ENCODE measurements around the gene MSRB3.

The MSRB3 gene

DNA sequence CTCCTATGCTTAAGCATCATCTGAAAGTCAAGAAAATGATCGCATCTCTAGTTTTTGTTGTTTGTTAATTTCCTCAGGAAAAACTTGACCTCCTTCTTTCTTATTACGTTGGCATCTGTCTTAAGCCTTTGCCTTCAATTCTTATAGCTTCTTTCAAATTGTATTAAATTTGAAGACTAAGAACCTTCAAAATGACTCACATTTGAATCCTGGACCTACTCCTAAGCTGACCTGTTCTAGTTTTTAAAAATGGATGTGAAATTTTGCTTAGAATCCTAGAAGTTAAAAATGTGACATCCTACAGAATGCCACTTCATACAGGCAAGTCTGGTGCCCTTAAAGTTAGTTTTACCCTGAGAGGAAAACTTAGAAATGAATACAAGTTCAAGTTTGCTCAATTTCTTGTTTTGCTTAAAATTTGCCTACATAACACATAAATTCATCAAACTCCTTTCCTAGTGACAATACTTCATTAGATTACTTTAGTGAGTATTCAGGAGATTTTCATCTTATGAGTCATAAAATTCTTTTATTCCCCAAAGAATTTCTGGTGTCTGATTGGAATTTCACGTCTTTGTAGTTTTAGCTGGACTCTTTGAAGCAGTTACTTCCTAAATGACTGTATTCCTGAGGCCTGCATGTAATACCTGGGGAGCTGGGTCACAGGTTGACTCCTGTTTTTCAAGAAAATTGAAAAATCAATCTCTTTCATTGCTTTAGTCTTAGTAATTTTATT, 152.3 kb downstream of the MSRB3 start:
- DNase-seq (ENCODE audit: extremely low read depth, insufficient read length): no peak
- Histone ChIP-seq H3K27me3 (replicated peaks; ENCODE audit: control insufficient read depth, insufficient read depth, low read length) (no peaks in the 10 kb centered on the region), H3K36me3 (ENCODE audit: control insufficient read depth, insufficient read depth, low read length) (no peaks in the 10 kb centered on the region), H3K4me3 (replicated peaks; ENCODE audit: low read depth, low read length) (no peak overlapping the region)
- TF ChIP-seq, protein P1, sequence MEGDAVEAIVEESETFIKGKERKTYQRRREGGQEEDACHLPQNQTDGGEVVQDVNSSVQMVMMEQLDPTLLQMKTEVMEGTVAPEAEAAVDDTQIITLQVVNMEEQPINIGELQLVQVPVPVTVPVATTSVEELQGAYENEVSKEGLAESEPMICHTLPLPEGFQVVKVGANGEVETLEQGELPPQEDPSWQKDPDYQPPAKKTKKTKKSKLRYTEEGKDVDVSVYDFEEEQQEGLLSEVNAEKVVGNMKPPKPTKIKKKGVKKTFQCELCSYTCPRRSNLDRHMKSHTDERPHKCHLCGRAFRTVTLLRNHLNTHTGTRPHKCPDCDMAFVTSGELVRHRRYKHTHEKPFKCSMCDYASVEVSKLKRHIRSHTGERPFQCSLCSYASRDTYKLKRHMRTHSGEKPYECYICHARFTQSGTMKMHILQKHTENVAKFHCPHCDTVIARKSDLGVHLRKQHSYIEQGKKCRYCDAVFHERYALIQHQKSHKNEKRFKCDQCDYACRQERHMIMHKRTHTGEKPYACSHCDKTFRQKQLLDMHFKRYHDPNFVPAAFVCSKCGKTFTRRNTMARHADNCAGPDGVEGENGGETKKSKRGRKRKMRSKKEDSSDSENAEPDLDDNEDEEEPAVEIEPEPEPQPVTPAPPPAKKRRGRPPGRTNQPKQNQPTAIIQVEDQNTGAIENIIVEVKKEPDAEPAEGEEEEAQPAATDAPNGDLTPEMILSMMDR (IDR thresholded peaks at IDR 0.05; ENCODE audit: insufficient read depth, low read length, poor library complexity, severe bottlenecking): no peak

DNA sequence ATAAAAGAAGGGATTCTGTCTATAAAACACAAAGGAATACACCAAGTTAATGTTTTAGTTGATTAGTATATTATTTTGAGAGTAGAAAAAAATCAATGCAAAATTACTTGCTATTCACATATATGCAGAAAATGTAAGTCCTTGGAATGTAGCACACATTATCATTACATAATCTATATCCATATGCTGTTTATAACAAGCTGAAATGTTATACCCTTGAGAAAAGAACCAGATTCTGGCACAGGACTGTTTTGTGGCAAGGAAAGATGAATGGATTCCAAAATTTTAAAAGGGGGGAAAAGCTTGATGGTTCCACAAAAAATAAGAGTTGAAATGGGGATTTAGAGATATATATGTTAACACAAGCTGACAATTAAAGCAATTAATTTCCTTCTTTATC, 153.6 kb downstream of the MSRB3 start:
- no peaks in the 10 kb centered on the region for H3K36me3 ChIP-seq (ENCODE audit: control insufficient read depth, insufficient read depth, low read length)
- no peaks in the 10 kb centered on the region for H3K27me3 ChIP-seq (replicated peaks; ENCODE audit: control insufficient read depth, insufficient read depth, low read length)
- DNase-seq (ENCODE audit: extremely low read depth, insufficient read length): no peak

DNA sequence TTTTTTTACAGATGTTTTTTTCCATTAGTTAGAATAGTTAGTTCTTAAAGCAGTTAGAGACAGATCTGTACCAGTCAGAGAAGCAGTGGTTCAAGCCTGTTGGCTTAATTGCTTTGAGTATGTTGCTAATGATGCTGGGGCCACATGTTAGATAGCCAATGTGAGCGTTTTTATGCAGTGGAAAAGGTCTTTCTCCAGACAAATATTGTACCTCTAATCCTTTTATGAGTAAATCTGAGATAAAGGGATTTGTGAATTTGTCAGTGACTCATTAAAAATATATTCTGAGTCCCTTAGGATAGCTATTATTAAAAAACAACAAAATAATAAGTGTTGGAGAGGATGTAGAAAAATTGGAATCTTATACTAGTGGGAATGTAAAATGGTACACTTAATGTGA, 154.2 kb downstream of the MSRB3 start:
- Histone ChIP-seq H3K36me3 (ENCODE audit: control insufficient read depth, insufficient read depth, low read length) (no peaks in the 10 kb centered on the region), H3K27me3 (replicated peaks; ENCODE audit: control insufficient read depth, insufficient read depth, low read length) (no peaks in the 10 kb centered on the region), H3K4me3 (replicated peaks; ENCODE audit: low read depth, low read length) (no peak overlapping the region)
- TF ChIP-seq, protein P1 (IDR thresholded peaks at IDR 0.05; ENCODE audit: insufficient read depth, low read length, poor library complexity, severe bottlenecking): no peak
- DNase-seq (ENCODE audit: extremely low read depth, insufficient read length): no peak

More for the DNA sequence above, 153.6 kb downstream of the MSRB3 start:
- TF ChIP-seq, protein P1 (IDR thresholded peaks at IDR 0.05; ENCODE audit: insufficient read depth, low read length, poor library complexity, severe bottlenecking): no peak
- H3K4me3 ChIP-seq (replicated peaks; ENCODE audit: low read depth, low read length): no peak overlapping the region

DNA sequence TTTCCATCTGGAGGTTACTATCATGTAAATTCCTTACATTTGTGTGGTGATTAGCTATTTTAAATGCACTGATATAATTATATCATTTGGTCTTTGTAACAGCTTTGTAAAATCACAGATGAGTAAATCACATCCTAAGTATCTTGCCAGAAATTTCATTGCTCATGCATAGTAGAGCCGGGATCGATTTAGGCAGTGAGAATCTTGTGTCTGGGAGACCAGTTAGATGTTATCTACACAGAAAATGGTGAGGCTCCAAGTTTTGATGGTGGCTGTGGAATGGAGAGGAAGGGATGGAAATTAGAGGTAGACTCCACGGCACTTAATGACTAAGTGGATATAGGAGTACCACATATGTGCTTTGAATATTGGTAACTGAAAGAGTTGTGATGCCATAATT, 156.3 kb downstream of the MSRB3 start:
- no peaks in the 10 kb centered on the region for H3K27me3 ChIP-seq (replicated peaks; ENCODE audit: control insufficient read depth, insufficient read depth, low read length)
- H3K36me3 ChIP-seq (ENCODE audit: control insufficient read depth, insufficient read depth, low read length): no peaks in the 10 kb centered on the region
- no peak overlapping the region for H3K4me3 ChIP-seq (replicated peaks; ENCODE audit: low read depth, low read length)
- no peak for DNase-seq (ENCODE audit: extremely low read depth, insufficient read length)
- TF ChIP-seq, protein P1 (IDR thresholded peaks at IDR 0.05; ENCODE audit: insufficient read depth, low read length, poor library complexity, severe bottlenecking): no peak

DNA sequence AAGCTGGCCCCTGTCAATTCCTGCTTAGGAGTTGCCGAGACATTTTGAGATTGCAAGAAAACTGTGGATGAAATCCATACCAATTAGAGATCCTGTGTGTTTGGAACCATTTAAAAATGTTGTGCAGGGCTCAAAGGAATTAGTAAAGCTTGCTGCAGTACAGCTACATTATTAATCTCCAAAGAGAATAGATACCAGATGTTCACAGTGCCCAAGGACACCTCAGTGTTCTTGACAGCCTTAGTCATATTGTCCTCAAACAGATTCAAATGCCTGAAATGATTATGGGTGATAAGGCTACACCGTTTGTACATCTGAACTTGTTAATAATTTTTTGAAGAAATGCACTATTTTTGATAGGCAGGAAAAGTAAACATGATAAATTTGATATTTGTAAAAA, 164.6 kb downstream of the MSRB3 start:
- TF ChIP-seq, protein P1 (IDR thresholded peaks at IDR 0.05; ENCODE audit: insufficient read depth, low read length, poor library complexity, severe bottlenecking): no peak
- DNase-seq (ENCODE audit: extremely low read depth, insufficient read length): no peak
- H3K36me3 ChIP-seq (ENCODE audit: control insufficient read depth, insufficient read depth, low read length): no peaks in the 10 kb centered on the region
- H3K4me3 ChIP-seq (replicated peaks; ENCODE audit: low read depth, low read length): no peak overlapping the region
- H3K27me3 ChIP-seq (replicated peaks; ENCODE audit: control insufficient read depth, insufficient read depth, low read length): no peaks in the 10 kb centered on the region

DNA sequence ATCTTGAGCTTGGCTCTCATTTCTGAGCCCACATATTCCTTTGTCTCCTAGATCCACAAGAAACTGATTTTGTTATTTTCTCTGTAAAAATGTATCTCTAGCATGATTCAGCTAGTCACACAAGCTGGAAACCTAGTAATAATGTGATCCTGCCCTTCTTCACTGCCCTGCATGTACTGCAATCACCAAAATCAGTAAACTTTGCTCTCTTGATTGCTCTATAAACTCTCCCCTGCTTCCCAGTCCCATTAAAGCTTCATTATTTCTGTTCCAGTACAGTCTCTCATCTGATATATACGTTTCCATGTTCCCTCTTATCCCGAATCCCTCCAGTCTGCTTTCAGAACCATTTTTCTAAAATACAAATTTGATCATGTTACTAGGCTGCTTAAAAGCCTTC, 166.5 kb downstream of the MSRB3 start:
- TF ChIP-seq, protein P1 (IDR thresholded peaks at IDR 0.05; ENCODE audit: insufficient read depth, low read length, poor library complexity, severe bottlenecking): no peak
- no peak overlapping the region for H3K4me3 ChIP-seq (replicated peaks; ENCODE audit: low read depth, low read length)
- no peaks in the 10 kb centered on the region for H3K36me3 ChIP-seq (ENCODE audit: control insufficient read depth, insufficient read depth, low read length)

More for the DNA sequence above, 166.5 kb downstream of the MSRB3 start:
- DNase-seq (ENCODE audit: extremely low read depth, insufficient read length): no peak
- no peaks in the 10 kb centered on the region for H3K27me3 ChIP-seq (replicated peaks; ENCODE audit: control insufficient read depth, insufficient read depth, low read length)

All from GM06990 (cell line).